Parathyroid adenoma (tissue), 2 donors: ENCODE results near the gene PACS2.

ENCODE experiments used
- H2AFZ ChIP-seq: fragments of 300-600 bp; sonication (generic); one replicate; pipeline ENCODE4 v1.7.0; 2017; ENCODE audit warnings: antibody characterized with exemption, mild to moderate bottlenecking
- H3K27ac ChIP-seq: fragments of 300-600 bp; sonication (generic); one replicate; pipeline ENCODE4 v1.7.0; 2017
- H3K27me3 ChIP-seq: fragments of 300-600 bp; sonication (generic); one replicate; pipeline ENCODE4 v1.7.0; 2017; ENCODE audit warnings: low read length; ENCODE audit not compliant: control insufficient read depth, insufficient read depth
- H3K36me3 ChIP-seq: fragments of 300-600 bp; sonication (generic); one replicate; pipeline ENCODE4 v1.7.0; 2017; ENCODE audit warnings: low read length; ENCODE audit not compliant: control insufficient read depth, insufficient read depth
- H3K4me1 ChIP-seq: fragments of 300-600 bp; sonication (generic); one replicate; pipeline ENCODE4 v1.7.0; 2017; ENCODE audit warnings: control low read depth
- H3K4me2 ChIP-seq: fragments of 300-600 bp; sonication (generic); one replicate; pipeline ENCODE4 v1.7.0; 2017; ENCODE audit warnings: low read length
- H3K4me3 ChIP-seq: fragments of 300-600 bp; sonication (generic); one replicate; pipeline ENCODE4 v1.7.0; 2017; ENCODE audit warnings: low read depth, low read length
- H3K79me2 ChIP-seq: fragments of 300-600 bp; sonication (generic); one replicate; pipeline ENCODE4 v1.7.0; 2017; ENCODE audit warnings: control low read depth
- H3K9ac ChIP-seq: fragments of 300-600 bp; sonication (generic); one replicate; pipeline ENCODE4 v1.7.0; 2017; ENCODE audit warnings: mild to moderate bottlenecking
- H3K9me3 ChIP-seq: fragments of 300-600 bp; sonication (generic); one replicate; pipeline ENCODE4 v1.7.0; 2017; ENCODE audit warnings: low read length; ENCODE audit not compliant: control insufficient read depth
- CTCF ChIP-seq: fragments of 300-600 bp; sonication (generic); IDR thresholded peaks from one replicate; pipeline ENCODE4 v1.7.0; 2017; ENCODE audit warnings: antibody characterized with exemption, mild to moderate bottlenecking
- donor health status: primary hyperparathyroidism.

PACS2 gene

DNA sequence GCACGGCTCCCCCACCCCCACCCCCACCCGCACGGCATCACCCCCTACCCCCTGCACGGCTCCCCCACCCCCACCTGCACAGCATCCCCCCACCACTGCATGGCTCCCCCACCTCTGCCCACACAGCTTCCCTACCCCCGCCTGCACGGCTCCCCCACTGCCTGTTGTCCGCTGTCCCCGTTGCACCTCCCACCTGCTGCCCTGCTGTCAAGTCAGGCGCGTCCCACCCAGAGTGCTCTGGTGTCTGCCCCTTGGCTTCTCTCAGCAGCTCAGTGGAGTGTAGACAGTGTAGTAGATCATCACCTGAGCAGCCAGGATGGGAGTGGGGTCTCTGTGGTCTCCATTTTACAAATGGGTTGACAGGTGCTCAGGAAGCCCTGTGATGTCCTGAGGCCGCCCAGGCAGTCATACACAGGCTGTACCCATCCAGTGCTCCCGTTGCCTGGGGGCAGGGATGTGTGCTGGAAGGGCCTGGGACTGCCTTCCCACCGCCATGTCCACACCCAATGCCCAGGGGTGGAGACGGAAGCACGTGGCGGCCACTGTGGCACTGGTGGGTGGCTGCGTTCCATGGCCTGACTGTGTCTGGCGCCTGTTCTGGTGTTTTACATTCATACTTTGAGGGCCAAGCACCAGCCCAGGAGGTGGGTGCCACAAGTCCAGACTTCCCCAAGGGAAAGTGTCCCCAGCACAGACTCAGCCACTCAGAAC is 32.5 kb downstream of the PACS2 start:
- no peaks in the 10 kb centered on the region for H3K9me3 ChIP-seq
- peaks cover 9% of the 10 kb centered on the region for H3K79me2 ChIP-seq
- no peak overlapping the region for H3K4me2 ChIP-seq
- no peaks in the 10 kb centered on the region for H3K27me3 ChIP-seq
- no peaks in the 10 kb centered on the region for H3K36me3 ChIP-seq
- H3K4me1 ChIP-seq = peaks cover 2% of the 10 kb centered on the region
- H3K27ac ChIP-seq = no peak overlapping the region
- no peak overlapping the region for H2AFZ ChIP-seq
- no peak overlapping the region for H3K9ac ChIP-seq
- TF ChIP-seq CTCF = no peak
- H3K4me3 ChIP-seq = no peak overlapping the region

DNA sequence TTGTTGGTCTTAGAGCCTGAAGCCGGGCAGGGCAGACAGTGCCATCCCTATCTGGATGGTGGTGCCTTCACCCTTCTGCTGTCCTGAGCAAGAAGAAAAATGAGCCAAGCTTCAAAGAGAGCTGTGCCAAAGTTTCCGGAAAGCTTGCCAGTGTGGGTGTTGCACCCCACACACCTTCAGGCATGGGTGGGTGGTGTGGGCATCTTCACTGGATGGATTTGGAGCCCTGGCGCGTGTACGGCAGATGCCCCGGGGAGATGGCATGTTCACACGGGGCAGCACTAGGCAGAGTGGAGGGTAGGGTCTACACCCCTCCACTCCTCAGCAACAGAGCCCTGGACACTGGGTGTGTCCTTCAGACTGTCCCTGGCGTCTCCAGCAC is 33.0 kb downstream of the PACS2 start:
- Histone ChIP-seq H3K79me2 (peaks cover 9% of the 10 kb centered on the region), H3K4me1 (peaks cover 3% of the 10 kb centered on the region), H3K9me3 (no peaks in the 10 kb centered on the region), H3K36me3 (no peaks in the 10 kb centered on the region), H3K4me3 (no peak overlapping the region), H3K27me3 (no peaks in the 10 kb centered on the region), H3K4me2 (no peak overlapping the region), H2AFZ (no peak overlapping the region), H3K9ac (no peak overlapping the region), H3K27ac (no peak overlapping the region)
- TF ChIP-seq CTCF = no peak

- no peaks in the 10 kb centered on the region for H3K9me3 ChIP-seq
- H3K4me1 ChIP-seq = peaks cover 3% of the 10 kb centered on the region
- H3K27ac ChIP-seq = no peak overlapping the region
- no peak overlapping the region for H3K9ac ChIP-seq
- H3K79me2 ChIP-seq = peaks cover 5% of the 10 kb centered on the region
- no peaks in the 10 kb centered on the region for H3K27me3 ChIP-seq
- H3K36me3 ChIP-seq = no peaks in the 10 kb centered on the region
- TF ChIP-seq CTCF = no peak
- no peak overlapping the region for H3K4me2 ChIP-seq
- H3K4me3 ChIP-seq = no peak overlapping the region
- no peak overlapping the region for H2AFZ ChIP-seq
Measured at GRCh38 chr14:105348169-105348944, 33.8 kb downstream of the PACS2 start.

DNA sequence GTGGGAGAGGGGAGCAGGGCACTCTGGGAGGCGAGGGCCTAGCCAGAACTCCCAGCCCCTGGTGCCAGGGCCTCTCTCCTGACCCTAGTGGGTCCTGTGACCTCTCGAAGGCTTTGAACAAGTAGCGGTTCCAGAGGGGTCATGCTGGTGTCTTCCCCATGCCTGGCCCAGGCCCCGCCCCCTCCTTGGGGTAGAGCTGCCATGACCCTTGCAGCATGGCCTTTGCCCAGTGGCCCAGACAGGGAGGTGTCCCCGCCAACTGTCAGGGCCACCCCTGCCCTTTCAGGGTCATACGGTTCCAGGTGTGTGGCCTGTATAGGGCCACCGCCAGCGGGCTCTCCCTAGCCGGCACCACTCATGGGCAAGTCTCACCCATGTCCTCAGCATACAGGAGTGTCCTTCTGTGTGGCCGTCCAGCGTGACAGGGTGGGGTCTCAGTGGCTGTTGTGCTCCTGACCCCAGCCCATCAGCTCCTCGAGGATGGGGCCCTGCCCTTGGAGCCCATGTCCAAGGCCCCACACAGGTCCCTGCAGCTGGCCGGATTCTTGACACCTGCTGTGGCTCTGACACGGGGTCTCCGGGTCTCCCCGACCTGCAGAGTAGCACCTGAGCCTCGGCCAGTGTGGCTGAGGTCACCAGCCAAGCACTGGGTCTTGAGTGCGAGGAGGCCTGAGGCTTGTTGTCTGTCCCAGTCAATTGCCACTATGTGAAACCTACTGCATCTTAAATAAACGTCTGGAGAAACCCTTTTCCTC is 34.6 kb downstream of the PACS2 start:
- H3K4me3 ChIP-seq = no peak overlapping the region
- no peak overlapping the region for H2AFZ ChIP-seq
- no peak overlapping the region for H3K9ac ChIP-seq
- H3K4me2 ChIP-seq = no peak overlapping the region
- no peaks in the 10 kb centered on the region for H3K36me3 ChIP-seq
- H3K4me1 ChIP-seq = peaks cover 3% of the 10 kb centered on the region
- H3K27me3 ChIP-seq = no peaks in the 10 kb centered on the region
- peaks cover 5% of the 10 kb centered on the region for H3K79me2 ChIP-seq
- no peak for TF ChIP-seq CTCF
- H3K9me3 ChIP-seq = no peaks in the 10 kb centered on the region
- H3K27ac ChIP-seq = no peak overlapping the region
